HG03066 (cell line): ENCODE data around the gene C17orf50.

Experiments used
- ATAC-seq: cut with Tn5 transposase; IDR thresholded peaks from one replicate; pipeline ENCODE4 v1.9.1; 2021; ENCODE audit warnings: low read depth; ENCODE audit not compliant: unreplicated experiment

The C17orf50 gene

GRCh38 chr17:35733366-35733765 lies 27.3 kb upstream of the C17orf50 start:
- no peak for ATAC-seq

- no peak for ATAC-seq
Measured at GRCh38 chr17:35734396-35734795, 26.3 kb upstream of the C17orf50 start.

- ATAC-seq: no peak
Measured at GRCh38 chr17:35735036-35735805, 25.5 kb upstream of the C17orf50 start.

- ATAC-seq: no peak
Measured at GRCh38 chr17:35736236-35736635, 24.5 kb upstream of the C17orf50 start.

- no peak for ATAC-seq
Measured at GRCh38 chr17:35738519-35739133, 22.1 kb upstream of the C17orf50 start.

GRCh38 chr17:35740216-35740615 lies 20.5 kb upstream of the C17orf50 start:
- ATAC-seq: no peak

- ATAC-seq: no peak
Measured at GRCh38 chr17:35740997-35741931, 19.4 kb upstream of the C17orf50 start.

GRCh38 chr17:35742496-35742895 lies 18.2 kb upstream of the C17orf50 start:
- no peak for ATAC-seq

GRCh38 chr17:35742896-35743477 lies 17.7 kb upstream of the C17orf50 start:
- ATAC-seq: no peak

- ATAC-seq: no peak
Measured at GRCh38 chr17:35743626-35744328, 16.9 kb upstream of the C17orf50 start.

- ATAC-seq: no peak
Measured at GRCh38 chr17:35744830-35745229, 15.9 kb upstream of the C17orf50 start.

- no peak for ATAC-seq
Measured at GRCh38 chr17:35745246-35745645, 15.4 kb upstream of the C17orf50 start.

- ATAC-seq: no peak
Measured at GRCh38 chr17:35745749-35746320, 14.9 kb upstream of the C17orf50 start.

- no peak for ATAC-seq
Measured at GRCh38 chr17:35747540-35748017, 13.1 kb upstream of the C17orf50 start.

GRCh38 chr17:35748341-35748841 lies 12.3 kb upstream of the C17orf50 start:
- ATAC-seq: no peak

GRCh38 chr17:35748979-35749378 lies 11.7 kb upstream of the C17orf50 start:
- no peak for ATAC-seq

GRCh38 chr17:35749560-35750412 lies 10.9 kb upstream of the C17orf50 start:
- no peak for ATAC-seq

- ATAC-seq: no peak
Measured at GRCh38 chr17:35750526-35751395, 9.9 kb upstream of the C17orf50 start.
